ENCODE results near the gene NPRL2. TPM values are rescaled to one million over a fixed set of nuclear protein-coding genes. Genes with fewer than 3 reads are reported as not detected.

Gene NPRL2
- total RNA-seq, 1 donor from 2014 or later: 16.4 TPM

DNA sequence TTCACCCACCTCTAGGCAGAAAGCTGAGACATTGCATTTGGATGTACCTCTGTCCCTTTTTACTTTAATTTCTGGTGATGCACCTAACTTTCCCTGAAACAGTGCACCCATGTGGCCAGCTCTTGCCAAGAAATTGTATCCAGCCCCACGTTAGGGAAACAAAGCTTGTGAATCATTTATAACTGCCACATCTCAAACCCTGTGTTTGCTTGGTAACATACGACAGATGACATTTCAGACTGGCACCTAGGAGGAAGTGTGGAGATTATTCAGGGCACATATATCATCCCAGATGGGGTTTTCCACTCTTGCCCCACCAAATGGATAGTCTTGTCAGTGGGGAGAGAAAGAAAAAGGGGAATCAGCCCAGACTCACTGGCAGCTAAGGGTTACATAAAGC lies 2.2 kb upstream of the NPRL2 start:
- no peak for DNase-seq
- Histone ChIP-seq H3K4me1 (peaks cover 78% of the 10 kb centered on the region), H3K36me3 (peaks cover 60% of the 10 kb centered on the region), H3K27ac (replicated peaks) (no peak overlapping the region), H3K4me3 (no peak overlapping the region), H3K27me3 (ENCODE audit: low read depth) (no peaks in the 10 kb centered on the region), H3K9me3 (replicated peaks) (no peaks in the 10 kb centered on the region)
- intact Hi-C loops (cut with micrococcal nuclease): no loop called here
- TF ChIP-seq, protein P1, sequence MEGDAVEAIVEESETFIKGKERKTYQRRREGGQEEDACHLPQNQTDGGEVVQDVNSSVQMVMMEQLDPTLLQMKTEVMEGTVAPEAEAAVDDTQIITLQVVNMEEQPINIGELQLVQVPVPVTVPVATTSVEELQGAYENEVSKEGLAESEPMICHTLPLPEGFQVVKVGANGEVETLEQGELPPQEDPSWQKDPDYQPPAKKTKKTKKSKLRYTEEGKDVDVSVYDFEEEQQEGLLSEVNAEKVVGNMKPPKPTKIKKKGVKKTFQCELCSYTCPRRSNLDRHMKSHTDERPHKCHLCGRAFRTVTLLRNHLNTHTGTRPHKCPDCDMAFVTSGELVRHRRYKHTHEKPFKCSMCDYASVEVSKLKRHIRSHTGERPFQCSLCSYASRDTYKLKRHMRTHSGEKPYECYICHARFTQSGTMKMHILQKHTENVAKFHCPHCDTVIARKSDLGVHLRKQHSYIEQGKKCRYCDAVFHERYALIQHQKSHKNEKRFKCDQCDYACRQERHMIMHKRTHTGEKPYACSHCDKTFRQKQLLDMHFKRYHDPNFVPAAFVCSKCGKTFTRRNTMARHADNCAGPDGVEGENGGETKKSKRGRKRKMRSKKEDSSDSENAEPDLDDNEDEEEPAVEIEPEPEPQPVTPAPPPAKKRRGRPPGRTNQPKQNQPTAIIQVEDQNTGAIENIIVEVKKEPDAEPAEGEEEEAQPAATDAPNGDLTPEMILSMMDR (IDR thresholded peaks at IDR 0.05; ENCODE audit: borderline replicate concordance): no peak

DNA sequence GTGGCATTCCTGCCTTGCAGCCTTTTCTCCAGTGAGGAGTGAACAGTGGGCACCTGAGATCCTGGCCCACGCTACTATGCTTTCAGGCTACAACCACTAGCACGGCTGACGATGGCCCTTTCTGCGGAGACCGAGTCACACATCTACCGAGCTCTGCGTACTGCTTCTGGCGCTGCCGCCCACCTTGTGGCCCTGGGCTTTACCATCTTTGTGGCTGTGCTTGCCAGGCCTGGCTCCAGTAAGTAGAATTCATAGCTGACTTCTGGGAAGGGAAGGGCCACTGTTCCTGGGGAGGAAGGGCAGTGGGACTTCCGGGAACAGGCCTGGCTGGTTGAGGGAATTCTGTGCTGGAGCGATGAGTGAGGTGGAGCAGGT lies 735 bp upstream of the NPRL2 start:
- Histone ChIP-seq H3K36me3 (peaks cover 52% of the 10 kb centered on the region), H3K27ac (replicated peaks) (peak overlapping the region; percentile 96), H3K4me1 (peaks cover 67% of the 10 kb centered on the region), H3K27me3 (ENCODE audit: low read depth) (no peaks in the 10 kb centered on the region), H3K4me3 (peak overlapping the region; percentile 80), H3K9me3 (replicated peaks) (no peaks in the 10 kb centered on the region)
- TF ChIP-seq, protein P1 (IDR thresholded peaks at IDR 0.05; ENCODE audit: borderline replicate concordance): no peak
- DNase-seq: no peak
- intact Hi-C loops (cut with micrococcal nuclease): no loop called here

DNA sequence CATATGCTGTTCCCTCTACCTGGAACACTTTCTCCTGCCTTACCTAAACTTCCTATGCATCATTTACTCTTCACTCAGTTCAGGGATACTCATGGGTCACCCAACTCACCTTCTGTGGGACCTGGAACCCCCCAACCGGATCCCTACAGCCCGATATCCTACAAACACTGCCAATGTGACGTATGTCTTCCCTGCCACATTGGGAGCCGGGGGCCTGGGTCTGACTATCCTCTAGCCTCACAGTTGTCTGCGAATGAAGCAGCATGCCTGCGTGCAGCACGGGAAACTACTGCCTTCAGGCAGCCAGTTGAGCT lies 405 bp downstream of the NPRL2 start:
- Histone ChIP-seq H3K27ac (replicated peaks) (peak overlapping the region; percentile 96), H3K4me3 (peak overlapping the region; percentile 80), H3K36me3 (peaks cover 41% of the 10 kb centered on the region), H3K9me3 (replicated peaks) (no peaks in the 10 kb centered on the region), H3K27me3 (ENCODE audit: low read depth) (no peaks in the 10 kb centered on the region), H3K4me1 (peaks cover 66% of the 10 kb centered on the region)
- no peak for DNase-seq
- TF ChIP-seq, protein P1 (IDR thresholded peaks at IDR 0.05; ENCODE audit: borderline replicate concordance): no peak
- intact Hi-C loops (cut with micrococcal nuclease): no loop called here

DNA sequence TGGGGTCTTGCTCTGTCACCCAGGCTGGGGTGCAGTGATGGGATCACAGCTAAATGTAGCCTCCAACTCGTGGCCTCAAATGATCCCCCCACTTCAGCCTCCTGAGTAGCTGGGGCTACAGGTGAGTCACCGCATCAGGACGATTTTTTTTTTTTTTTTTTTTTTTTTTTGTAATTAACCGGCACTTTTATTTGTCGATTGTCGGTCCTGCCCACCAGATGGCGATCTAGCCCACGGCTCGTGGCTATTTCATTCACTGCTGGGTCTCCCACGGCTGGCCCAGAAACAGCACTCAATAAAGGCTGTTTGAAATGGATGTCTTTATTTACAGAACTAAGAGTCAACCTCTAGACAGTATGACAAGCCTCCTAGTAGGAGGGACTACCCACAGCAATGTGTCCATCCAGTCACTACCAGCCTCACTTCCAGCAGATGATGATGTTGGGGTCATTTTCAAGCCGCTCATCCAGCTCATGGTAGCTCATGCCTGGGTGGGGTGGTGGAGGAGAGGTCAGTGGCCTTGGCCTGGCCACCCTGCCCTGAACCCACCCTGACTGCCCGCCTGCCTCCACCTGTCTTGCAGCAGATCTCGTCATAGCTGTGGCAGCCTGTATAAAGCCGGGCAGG lies 3.3 kb downstream of the NPRL2 start:
- H3K36me3 ChIP-seq: peaks cover 15% of the 10 kb centered on the region
- H3K9me3 ChIP-seq (replicated peaks): no peaks in the 10 kb centered on the region
- peaks cover 44% of the 10 kb centered on the region for H3K4me1 ChIP-seq
- no peak overlapping the region for H3K4me3 ChIP-seq
- H3K27me3 ChIP-seq (ENCODE audit: low read depth): no peaks in the 10 kb centered on the region
- TF ChIP-seq, protein P1 (IDR thresholded peaks at IDR 0.05; ENCODE audit: borderline replicate concordance): peak; percentile 70
- intact Hi-C loops (cut with micrococcal nuclease): loop anchor here (5.0 kb wide), 1 partner anchor 195 kb away; no protein-coding TSS in a partner anchor
- peak; percentile 61 for DNase-seq
- peak overlapping the region; percentile 16 for H3K27ac ChIP-seq (replicated peaks)

DNA sequence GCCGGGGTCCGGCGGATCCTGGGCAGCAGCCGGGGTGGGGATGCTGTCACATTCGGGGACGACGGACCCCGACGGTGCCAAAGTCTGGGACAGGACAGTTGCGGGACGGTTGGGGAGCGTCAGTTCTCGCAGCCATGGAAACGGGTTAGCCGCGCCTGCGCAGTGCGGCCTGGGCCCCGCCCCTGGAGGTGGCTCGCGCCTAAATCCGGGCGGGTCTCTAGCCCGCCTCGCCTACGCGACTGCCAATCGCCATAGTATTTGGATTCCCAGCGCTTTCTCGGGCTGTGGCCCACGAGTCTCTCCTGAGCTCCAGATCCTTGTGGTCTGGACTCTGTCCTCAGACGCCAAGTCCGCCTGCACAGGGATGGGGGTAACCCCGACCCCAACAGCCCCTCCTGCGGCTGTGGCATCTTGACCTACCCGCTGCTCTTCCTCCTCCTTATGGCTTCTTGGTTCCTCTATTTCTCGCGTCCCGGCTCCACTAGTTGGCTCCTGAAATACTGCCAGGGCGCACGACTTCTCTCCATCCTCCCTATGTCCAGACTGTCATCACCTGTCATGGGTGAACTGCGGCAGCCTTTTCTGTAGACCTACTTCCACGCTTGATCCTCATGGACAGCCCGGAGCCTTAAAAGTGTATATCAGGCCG lies 4.9 kb downstream of the NPRL2 start, which contains the start of gene ZMYND10:
ZMYND10 (minus strand) TSS at position 147 of the 649 bp plus-strand sequence. CDS start 153 bp downstream, outside the sequence.
- Histone ChIP-seq H3K27ac (replicated peaks) (peak within 1 kb of the TSS; percentile 22), H3K4me1 (peaks cover 43% of the 10 kb centered on the region)
- intact Hi-C loops (cut with micrococcal nuclease): loop anchor here (5.0 kb wide), 1 partner anchor 197 kb away; no protein-coding TSS in a partner anchor

More for the DNA sequence above, 4.9 kb downstream of the NPRL2 start, which contains the start of gene ZMYND10:
- peak; percentile 78 for DNase-seq
- Histone ChIP-seq H3K4me3 (peak within 1 kb of the TSS; percentile 60), H3K27me3 (ENCODE audit: low read depth) (peaks cover 9% of the 10 kb centered on the region), H3K9me3 (replicated peaks) (no peaks in the 10 kb centered on the region), H3K36me3 (peaks cover 15% of the 10 kb centered on the region)
- TF ChIP-seq, protein P1 (IDR thresholded peaks at IDR 0.05; ENCODE audit: borderline replicate concordance): no peak
